ENCODE data around the gene ZBTB16.
A peak's percentile ranks its signal among the peaks of the same experiment; 100 is the strongest.

ZBTB16 gene

DNA sequence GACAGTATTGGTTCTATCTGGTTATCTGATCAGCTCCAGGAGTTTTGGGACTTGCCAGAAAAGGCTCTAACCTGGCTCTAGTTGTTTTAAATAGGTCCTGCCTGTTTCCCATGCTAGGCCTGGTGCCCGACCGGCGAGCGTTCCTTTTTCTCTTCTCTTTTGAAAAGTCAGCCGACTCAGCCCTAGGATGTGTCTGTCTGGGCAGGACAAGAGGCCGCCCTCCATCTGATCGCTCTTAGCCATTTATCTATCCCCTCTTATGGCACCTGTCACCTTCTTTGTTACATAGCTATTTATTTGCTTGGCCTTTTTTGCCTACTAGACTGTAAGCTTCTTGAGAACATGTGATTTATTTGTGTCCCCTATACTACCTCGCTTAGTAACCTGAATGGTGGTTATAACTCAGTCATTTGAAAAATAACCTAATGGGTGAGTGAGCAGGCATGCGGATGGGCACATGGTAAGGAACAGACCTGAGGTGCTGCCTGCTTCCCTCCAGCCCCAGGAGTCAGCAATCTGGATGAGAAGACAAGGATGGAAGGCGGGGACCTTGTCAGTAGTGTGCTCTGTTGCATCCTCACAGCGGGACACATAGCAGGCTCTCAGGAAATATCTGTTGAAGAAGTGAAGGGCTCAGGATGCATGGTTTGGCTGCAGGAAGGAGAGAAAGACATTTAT is 108.4 kb downstream of the ZBTB16 start:
- no peak for DNase-seq (ENCODE audit: low read depth)

DNA sequence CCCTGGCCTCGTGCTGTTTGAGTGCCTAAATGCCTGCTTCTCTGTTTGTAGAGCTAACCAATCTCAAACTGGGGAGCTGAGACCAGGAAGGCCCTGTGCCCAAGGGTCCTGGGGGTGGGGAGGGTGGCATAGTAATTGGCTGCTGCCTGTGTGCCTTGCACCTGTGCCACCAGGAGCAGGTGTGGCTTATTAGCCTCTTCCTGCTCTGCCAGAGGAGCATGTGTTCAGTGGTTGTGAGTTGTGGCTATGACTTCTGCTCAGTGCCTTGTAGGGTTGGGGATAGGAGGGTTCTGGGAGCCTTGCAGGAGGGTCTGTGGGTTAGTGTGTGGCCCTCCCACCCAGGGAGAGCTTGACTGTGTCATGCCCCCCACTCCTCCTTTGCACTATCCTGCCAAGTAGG is 109.2 kb downstream of the ZBTB16 start:
- no peak for DNase-seq (ENCODE audit: low read depth)

DNA sequence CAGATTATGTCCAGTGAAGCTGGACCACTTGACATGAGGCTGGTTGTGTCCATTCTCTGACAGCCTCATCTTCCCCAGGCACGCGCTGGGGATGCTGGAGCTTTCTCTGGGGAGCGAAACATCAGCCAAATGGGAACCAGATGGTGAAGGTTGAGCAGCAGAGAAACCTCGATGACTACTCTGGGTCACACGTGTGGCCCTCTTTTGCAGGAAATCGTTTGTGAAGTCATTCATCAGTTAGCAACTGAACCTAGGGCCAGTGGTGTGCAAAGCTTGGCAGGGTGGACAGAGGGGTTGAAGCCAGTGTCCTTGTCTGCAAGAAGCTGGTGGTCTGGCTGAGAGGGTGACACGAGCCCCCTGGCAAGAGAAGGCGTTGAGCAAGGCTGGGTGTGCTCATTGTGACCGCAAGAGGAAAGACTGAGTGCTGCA is 109.8 kb downstream of the ZBTB16 start:
- DNase-seq (ENCODE audit: low read depth) = no peak

DNA sequence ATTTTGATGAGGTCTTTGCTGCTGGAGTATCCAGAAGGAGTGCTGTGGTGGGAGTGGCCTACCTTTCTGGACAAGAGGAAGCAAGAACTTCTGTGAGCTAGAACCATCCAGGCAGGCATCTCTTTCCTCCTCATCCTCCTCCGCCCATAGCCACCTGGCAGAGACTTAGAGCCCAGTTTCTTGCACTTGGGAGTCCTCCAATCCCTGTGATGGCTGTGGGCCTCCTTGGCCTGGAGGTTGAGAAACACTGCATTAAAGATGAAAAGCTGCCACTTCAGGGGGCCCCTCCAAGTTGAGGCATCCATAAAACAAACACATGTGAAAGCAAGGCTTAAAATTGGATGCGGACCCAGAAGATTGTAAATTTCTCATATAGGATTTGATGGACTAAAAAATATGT is 110.3 kb downstream of the ZBTB16 start:
- DNase-seq (ENCODE audit: low read depth) = no peak

DNA sequence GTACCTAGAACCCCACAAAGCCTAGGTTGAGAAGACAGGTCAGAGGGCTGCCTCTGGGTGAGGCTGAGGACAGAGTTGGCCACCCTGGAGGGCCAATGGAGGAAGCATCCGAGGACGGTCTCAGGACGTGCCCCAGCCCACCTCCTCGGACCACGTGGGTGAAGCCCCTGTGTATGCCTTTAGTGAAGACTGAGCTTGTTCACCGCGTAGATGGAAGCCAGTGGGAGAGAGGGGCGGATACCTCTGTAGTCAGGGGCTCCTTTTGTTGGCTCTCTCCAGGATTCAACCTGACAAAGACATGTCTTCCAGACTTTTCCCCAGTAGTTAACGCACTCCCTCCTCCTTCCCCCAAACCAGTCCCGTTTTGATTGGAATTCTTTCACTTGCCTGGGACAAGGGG is 110.7 kb downstream of the ZBTB16 start:
- no peak for DNase-seq (ENCODE audit: low read depth)

DNA sequence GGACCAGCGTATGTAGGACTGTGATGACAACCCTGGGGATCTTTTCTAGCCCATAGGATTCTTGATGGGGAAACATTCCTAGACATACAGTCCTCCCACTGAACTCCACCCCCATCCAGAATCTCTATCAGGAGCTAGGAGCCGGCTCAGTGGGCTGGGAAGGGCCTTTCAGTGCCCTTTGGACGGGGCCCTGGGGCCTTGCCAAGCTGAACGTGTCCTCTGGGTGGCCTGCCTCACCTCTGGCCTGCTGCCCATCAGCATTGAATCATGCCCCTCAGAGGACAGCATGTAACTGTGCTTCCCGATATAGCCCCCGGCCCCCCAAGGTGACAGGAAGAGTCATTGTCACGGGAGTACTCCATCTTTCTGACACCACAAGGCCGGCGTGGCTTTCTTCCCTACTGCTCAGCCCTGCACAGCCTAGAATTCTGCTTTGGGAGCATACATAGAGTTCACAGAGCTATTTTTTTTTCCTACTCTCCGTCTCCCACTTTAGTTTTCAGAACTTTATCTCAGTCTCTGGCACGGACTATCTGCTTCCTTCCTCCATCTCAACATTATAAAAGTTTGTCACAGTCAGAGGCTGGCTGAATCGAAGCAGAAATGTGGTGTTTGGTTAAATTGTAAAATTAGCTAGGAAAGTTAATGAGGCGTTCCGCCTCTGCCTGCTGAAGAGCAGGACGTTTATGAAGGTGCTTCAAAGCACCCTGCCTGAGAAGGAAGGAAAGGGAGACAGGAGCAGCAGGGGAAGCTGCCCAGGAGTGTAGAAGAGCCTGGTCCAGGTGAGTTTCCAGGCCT is 111.9 kb downstream of the ZBTB16 start:
- no peak for DNase-seq (ENCODE audit: low read depth)

DNA sequence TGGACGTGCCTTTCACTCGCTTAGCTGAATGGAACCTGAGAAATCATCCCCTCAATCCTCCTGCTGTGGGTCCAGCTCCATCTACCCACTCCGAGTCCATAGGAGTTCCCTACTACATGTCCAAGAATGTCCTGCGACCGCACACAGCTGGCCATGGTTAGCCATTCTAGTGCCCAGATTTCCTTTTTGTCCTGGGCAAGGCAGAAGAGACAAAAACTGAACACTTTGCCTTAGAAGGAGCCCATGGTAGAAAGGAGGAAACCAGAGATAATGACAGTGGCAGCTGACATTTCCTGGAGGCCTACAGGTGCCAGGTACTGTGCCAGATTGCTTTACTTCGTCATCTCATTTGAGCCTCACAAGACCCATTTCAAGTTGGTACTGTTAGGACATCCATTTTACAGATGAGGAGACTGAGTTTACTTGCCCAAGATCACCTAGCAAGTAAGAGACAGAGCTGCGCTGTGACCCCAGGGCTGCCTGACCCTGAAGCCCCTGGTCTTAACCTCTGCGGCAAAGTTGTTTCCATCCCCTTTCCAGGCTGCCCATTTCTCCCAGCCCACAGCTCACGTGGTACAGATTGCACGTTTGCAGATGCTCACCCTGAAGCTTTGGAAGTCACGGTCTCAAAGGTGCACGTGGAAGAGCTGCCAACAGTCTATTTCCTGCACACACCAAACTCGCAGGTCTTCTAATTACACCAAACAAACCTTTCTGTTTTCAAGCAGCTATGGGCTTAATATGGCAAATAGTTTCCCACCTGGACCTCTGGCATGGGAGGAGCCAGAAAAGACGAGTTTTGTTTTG is 112.7 kb downstream of the ZBTB16 start:
- DNase-seq (ENCODE audit: low read depth) = no peak

DNA sequence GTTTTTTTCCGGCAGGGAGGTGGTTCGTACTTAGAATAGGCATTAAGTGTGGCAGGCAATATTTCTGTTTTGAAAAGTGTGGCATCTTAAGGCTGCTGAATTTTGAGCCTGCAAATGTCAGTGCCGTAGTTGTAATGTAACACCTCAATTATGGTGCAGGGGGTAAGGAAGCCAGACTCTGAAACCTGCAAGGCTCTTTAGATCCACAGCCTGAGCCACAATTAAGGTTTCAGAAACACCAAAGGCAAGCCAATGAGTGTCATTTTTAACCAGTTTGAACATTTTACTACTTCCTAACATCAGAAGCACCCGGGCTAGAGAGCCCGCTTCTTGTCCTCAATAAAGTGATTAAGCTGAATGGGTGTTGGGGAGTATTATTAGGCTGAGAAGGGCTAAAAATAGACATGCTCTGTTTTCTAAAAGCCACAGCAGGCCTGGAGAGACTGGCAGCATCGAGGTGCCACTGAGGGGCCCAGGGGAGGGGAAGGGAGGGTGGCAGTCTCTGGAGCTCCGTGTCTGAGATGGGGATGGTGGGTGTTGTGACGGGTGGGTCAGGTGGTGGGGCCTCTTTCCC is 113.4 kb downstream of the ZBTB16 start:
- DNase-seq (ENCODE audit: low read depth) = no peak

DNA sequence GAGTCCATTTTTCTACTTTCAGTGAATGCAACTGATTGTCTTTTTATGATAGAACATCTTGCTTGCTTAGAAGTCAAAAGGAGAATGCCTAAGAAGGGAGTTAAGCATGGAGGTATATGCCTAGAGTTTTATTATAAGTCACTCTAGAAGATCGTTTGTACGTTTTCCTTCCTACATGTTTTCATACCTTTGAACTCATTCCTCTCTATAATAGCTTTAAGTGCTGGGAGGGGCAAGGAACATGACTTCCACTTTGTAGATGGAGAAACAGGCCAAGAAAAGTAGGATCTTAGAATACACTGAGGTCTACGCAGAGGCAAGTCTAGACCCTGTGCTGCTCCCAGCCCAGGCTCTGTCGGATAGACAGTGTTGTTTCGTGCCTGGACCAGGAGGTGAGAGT is 114.3 kb downstream of the ZBTB16 start:
- DNase-seq (ENCODE audit: low read depth) = no peak

DNA sequence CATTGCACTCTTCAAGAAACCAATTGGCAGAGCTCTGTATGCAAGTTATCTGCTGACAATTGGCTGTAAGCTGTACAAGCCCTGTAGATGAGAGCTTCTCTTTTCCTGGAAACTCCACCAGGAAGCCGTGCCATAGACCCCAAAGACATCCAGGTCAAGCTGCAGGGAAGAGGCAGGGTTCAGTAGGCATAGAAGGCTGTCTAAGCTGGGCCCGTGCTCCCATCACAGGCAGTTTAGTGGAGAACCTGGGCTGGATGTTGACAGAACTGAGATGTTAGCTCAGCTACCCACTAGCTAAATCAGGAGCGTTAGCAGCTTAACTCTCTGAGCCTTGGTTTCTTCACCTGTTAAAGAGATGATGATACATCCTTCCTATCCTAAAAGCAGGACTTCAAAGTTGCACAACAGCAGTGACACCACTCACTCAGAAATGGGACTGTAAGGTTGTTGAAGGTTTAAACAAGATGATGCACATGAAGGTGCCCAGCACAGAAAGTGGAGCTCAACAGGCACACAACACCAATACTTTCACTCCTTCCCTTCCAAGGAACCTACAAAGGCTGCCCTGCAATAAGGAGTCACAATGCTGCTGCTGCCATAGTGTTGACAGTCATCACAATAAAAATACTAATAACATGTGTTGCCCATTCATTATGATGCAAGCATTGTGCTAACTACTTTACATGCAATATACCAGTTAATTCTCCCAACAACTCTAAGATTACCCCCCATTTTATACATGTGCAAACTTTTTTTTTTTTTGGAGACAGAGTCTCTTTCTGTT is 115.4 kb downstream of the ZBTB16 start:
- DNase-seq (ENCODE audit: low read depth) = no peak

DNA sequence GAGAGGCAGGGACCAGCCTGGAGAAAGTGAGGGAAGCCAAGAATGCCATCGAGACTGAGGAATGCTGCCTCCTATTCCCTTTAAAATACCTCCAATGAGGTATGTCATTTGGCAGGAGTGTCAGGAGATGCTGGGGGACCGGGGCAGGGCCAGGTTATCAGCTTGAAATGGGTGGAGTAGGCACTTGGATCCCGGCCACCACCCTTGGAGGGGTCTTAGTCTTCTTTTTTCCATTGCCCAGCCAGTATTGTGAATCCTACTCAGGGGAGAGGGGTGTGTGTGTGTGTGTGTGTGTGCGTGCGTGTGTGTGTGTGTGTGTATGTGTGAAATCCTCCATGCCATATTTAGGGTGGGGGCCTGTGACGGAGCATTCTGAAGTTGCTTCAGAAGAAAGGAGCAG is 116.2 kb downstream of the ZBTB16 start:
- no peak for DNase-seq (ENCODE audit: low read depth)

DNA sequence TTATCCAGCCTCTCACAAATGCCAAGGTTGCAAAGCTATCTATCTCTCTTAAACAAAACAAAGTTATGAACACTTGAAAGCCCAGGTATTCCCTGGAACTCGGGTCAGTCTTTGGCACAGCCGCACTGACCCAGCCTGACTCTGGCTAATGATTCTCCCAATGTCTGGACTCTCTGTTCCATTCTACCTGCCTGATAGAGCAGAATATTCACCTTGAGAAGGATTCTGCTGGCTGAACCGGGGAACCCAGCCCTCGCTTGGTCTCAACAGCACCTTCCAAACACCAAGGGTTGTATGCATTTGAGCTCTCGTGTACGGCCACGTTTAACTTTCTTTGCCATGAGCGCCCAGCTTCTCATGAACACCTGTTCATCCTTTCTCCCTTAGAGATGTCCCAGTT is 116.8 kb downstream of the ZBTB16 start:
- DNase-seq (ENCODE audit: low read depth) = no peak

DNA sequence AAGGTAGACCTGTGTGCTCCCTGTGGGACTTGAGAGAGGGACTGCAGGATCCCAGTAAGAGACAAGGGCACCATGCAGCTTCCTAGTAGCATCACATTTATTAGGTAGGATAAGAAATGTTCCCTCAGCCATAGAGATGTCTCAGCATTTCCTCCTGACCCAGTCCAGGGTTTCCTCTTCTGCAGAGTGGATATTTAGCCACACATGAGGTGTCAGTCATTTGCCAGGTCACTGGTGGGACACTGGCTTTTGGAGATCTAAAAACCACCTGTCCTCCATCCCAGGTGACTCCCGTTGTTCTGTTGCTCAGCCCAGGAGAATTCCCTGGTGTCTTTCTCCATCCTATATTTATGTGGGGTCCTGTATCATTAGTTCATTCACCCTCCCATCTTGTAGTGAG is 119.1 kb downstream of the ZBTB16 start:
- DNase-seq (ENCODE audit: low read depth) = no peak

DNA sequence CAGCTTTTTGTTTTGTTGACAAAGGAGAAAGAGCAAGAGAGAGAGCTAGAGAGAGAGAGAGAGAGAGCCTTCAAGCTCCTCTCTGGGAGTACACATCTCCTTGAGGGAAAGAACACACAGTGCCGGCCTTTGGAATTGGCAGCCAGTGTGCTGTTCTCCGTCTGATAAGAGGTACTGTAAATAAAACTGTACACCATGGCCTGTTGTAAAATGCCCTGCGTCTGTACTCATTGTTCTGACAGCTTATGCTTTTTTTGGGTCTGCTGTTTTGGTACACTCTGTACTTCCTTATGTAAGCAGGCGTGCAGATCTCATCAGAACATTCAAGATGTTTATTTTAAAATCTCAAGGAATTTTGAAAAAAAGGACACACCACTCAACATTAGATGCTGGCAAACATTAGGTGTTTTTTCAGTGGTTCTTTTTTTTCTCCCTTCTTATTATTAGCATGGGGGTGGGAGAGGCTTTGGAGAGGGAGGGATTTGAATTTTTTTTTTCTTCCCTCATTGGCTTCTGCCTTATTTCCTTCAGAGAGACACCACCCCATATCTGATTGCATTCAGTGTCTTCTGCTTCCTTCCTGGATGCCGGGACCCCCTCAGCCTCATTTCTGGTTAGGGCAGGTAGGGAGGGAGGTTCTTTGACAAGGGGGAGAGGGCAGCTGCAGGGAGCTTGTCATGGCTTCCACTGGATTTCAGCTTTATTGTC is 119.9 kb downstream of the ZBTB16 start:
- DNase-seq (ENCODE audit: low read depth) = no peak

DNA sequence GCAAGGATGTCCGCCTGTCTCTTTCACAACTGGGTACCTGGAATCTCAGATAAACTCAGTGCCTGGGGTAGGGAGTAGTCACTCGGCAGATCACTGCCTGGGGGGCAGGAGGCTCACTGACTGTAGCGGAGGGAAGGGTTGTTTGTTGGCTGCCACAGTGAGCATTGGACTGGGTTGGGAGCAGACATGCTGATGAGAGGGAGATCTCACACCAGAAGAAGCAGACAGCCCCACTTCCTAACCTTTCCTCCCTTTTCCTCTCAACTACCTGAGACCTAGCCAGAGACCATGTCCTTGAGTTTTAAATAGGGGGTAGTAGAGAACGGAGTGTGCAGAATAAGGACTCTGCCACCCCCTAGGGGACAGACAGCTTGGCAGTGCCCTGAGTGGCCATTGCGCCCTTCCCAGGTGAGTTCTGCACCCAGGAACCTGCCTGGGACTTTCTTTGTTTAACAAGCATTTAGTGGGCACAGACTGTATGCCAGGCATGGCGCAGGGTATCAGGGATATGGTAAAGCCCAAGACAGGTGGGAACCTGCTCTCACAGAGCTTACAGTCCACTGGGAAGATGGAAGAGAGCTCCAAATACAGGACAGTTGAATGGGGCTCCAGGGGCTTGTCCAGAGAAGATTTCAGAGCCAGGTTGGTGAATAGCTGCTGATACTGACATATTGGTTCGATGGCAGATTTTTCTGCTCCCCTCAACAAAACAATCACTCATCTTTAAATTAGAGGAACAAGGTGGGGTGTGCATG is 121.0 kb downstream of the ZBTB16 start:
- no peak for DNase-seq (ENCODE audit: low read depth)

DNA sequence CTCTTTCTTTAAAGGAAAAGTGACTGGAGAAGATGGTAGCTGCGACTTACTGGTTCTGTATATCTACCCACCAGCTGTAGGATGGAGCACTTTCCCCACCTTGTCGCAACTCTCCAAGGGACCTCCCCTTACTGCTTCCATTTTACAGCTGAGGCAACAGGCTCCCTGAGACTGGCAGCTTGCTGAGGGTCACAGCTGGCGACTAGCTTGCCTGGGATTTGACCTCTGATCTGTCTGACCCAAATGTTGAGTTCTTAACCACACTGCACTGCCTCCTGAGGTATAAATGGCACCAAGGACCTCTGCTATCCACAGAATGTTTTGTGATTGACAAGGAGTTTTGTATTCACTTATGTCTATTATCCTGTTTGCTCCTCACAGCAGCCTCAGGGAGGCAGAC is 121.7 kb downstream of the ZBTB16 start:
- DNase-seq (ENCODE audit: low read depth) = no peak

DNA sequence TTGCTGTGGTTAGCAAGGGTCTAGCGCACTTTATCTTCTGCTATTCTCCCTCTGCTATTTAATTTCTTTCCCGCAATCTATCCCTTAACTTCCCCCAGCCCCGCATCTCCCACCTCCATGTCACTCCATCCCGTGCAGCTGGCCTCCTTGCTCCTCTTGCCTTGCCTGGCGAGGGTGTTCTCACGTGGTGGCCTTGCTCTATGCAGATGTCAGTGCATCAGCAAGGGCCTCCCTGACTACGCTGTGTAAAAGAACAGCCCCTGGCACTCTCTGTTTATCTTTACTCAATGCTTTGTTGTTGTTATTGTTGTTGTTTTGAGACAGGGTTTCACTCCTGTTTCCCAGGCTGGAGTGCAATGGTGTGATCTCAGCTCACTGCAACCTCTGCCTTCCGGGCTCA is 122.2 kb downstream of the ZBTB16 start:
- DNase-seq (ENCODE audit: low read depth) = no peak

DNA sequence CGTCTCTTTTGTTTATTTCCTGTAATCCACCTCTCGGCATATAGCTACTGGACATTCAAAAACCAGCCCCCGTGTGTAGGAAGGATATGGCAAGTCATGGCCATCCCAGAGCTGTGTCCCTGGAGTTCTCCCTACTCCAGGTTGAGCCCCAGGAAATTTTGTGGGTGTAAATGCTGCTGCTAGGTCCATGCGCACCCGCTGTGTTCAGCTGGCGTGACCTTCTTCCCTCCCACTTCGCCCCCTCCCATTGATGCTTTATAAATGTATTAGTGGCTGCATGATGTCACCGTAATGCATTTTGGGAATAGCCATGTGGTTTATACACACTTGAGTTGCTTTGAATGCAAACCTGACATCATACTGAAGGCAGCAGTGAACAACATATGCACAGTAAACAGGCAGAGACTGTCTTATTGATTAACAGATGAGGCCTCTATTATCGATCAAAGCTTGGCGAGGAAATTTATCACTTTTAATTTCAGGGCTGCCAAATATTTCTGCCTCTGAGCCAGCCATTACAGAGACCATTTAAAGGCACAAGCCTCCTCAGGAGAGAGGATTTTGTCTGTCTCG is 123.0 kb downstream of the ZBTB16 start:
- no peak for DNase-seq (ENCODE audit: low read depth)

DNA sequence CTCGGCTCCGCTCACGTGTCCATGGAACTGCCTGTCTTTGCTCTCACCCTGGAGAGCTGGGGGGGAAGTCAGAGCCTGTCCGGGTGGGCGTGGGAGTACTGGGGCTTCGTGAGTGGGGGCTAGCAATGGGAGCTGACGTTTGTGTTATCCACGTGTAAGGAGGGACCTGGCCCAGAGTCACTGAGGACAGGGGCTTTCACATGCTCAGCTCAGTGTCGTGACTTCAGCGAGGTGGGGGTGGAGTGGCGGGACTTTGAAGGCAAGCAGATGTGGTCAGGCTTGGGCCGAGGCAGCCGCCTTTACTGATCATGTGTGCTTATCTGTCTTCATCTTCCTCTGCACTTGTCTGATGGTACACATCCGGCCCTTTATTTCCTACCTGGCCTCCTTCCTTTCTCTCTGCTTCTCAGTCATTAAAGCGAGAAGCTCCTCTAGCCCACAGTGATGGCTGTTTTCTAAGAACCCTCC is 123.6 kb downstream of the ZBTB16 start:
- peak; percentile 35 for DNase-seq (ENCODE audit: low read depth)

DNA sequence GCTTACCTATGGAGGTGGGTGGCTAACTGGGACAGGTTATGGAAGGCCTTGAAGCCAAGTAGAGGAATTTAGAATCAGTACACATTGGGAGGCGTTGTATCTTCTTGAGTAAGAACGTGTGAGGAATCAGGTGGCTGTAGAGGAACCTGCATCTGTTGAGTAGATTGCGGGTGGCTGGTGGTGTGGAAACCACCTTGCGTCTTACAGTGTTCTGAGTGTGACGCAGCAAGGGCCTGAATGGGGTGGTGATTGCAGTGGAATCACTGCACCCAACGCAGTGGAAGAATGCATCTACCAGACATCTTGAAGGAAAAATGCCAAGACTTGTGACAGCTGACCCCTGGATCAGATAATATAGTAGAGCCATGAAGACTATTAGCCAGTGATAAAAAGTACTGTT is 125.9 kb downstream of the ZBTB16 start:
- no peak for DNase-seq (ENCODE audit: low read depth)
